Measurements from ENCODE around the gene AKAP5.
"Not testable (repeated sequence)": the region's sequence is repeated elsewhere in the genome, so short reads cannot be mapped to it uniquely, and the experiment has no call there.

The AKAP5 gene

DNA sequence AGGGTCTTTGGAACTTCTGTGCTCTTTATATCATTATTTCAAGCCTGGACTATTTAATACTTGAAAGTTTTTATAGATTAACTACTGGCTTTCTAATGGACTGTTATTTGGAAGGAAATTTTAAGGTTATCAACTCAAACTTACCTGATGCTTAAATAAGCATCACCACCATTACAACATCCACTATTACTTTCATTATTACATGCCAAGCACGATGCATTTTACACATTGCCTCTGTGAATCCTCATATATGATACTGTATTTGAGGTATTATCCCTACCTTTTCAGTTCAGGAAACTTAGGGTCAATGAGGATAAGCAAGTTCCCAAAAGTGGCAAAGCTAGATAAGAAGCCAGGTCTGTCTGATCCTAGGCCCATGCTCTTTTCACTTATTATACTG is 51.7 kb downstream of the AKAP5 start:
- no peak for DNase-seq (ENCODE audit: low read depth)
- TF ChIP-seq, protein P1, sequence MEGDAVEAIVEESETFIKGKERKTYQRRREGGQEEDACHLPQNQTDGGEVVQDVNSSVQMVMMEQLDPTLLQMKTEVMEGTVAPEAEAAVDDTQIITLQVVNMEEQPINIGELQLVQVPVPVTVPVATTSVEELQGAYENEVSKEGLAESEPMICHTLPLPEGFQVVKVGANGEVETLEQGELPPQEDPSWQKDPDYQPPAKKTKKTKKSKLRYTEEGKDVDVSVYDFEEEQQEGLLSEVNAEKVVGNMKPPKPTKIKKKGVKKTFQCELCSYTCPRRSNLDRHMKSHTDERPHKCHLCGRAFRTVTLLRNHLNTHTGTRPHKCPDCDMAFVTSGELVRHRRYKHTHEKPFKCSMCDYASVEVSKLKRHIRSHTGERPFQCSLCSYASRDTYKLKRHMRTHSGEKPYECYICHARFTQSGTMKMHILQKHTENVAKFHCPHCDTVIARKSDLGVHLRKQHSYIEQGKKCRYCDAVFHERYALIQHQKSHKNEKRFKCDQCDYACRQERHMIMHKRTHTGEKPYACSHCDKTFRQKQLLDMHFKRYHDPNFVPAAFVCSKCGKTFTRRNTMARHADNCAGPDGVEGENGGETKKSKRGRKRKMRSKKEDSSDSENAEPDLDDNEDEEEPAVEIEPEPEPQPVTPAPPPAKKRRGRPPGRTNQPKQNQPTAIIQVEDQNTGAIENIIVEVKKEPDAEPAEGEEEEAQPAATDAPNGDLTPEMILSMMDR (IDR thresholded peaks at IDR 0.05; ENCODE audit: low read depth, low read length, missing control alignments): no peak
- in situ Hi-C loops (cut with HindIII; ENCODE audit: low sequenced_read_pairs): no loop called here
- no peak overlapping the region for H3K4me3 ChIP-seq (ENCODE audit: low read depth, low read length)

DNA sequence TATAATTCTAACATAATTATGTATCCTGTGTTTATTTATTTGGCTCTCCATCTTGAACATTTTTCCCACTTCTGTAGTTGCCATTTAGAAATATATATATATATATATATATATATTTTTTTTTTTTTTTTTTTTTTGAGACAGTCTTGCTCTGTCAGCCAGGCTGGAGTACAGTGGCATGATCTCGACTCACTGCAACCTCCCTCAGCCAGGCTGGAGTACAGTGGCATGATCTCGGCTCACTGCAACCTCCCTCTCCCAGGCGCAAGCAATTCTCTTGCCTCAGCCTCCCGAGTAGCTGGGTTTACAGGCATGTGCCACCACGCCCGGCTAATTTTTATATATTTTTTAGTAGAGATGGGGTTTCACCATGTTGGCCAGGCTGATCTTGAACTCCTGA is 52.4 kb downstream of the AKAP5 start:
- in situ Hi-C loops (cut with HindIII; ENCODE audit: low sequenced_read_pairs); H3K4me3 ChIP-seq (ENCODE audit: low read depth, low read length); DNase-seq (ENCODE audit: low read depth): not testable (repeated sequence)

DNA sequence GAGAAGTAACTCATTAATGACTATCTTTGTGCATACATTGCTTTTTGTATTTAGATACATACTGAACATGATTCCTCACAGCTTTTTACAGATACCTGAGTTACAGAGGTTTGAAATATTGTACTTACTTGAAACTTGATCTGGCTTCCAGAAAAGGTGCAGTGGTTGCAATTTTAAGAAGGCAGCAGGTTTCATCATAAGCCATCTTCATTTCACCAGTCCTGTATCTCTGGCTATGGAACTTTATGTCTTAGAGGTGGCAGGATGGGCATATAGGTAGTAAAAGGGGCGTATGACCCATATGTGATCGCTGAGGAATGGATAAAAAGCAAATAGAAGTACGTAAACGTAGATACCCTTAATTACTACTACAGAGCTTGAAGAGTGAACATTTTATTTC is 52.9 kb downstream of the AKAP5 start:
- in situ Hi-C loops (cut with HindIII; ENCODE audit: low sequenced_read_pairs): no loop called here
- TF ChIP-seq, protein P1 (IDR thresholded peaks at IDR 0.05; ENCODE audit: low read depth, low read length, missing control alignments): no peak

DNA sequence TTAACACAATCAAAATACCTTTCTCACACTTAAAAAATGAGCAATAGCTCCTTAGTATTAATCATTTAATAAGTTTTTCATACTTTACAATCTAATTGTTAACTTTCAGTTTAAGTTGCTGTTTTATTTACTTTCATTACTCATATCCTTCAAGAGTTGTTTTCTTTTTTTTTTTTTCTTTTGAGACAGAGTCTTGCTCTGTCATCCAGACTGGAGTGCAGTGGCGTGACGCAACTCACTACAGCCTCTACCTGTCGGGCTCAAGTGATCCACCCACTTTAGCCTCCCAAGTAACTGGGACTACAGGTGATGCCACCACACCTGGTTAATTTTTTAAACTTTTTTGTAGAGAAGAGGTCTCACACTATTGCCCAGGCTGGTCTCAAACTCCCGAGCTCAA is 55.4 kb downstream of the AKAP5 start:
- TF ChIP-seq, protein P1 (IDR thresholded peaks at IDR 0.05; ENCODE audit: low read depth, low read length, missing control alignments): no peak
- H3K4me3 ChIP-seq (ENCODE audit: low read depth, low read length): no peak overlapping the region
- in situ Hi-C loops (cut with HindIII; ENCODE audit: low sequenced_read_pairs): no loop called here
- DNase-seq (ENCODE audit: low read depth): no peak

More for the DNA sequence above, 52.9 kb downstream of the AKAP5 start:
- no peak overlapping the region for H3K4me3 ChIP-seq (ENCODE audit: low read depth, low read length)
- no peak for DNase-seq (ENCODE audit: low read depth)

- in situ Hi-C loops (cut with HindIII; ENCODE audit: low sequenced_read_pairs): no loop called here
- no peak overlapping the region for H3K4me3 ChIP-seq (ENCODE audit: low read depth, low read length)
- DNase-seq (ENCODE audit: low read depth): no peak
- TF ChIP-seq, protein P1 (IDR thresholded peaks at IDR 0.05; ENCODE audit: low read depth, low read length, missing control alignments): no peak
Measured at GRCh38 chr14:64522591-64523355, 57.5 kb downstream of the AKAP5 start.
